Activated naive CD4-positive, alpha-beta T cell treated with anti-CD3 and anti-CD28 coated beads, Interleukin-2, amount 50 U/mL, for 24 hours (primary cell): ENCODE data around the gene ZC3H18.

Experiments
- H3K27ac Mint-ChIP-seq: one replicate; pipeline ENCODE4 v1.8.0; 2021; ENCODE audit warnings: mild to moderate bottlenecking, mixed read lengths
- H3K27me3 Mint-ChIP-seq: one replicate; pipeline ENCODE4 v1.8.0; 2021; ENCODE audit warnings: mixed read lengths
- H3K36me3 Mint-ChIP-seq: one replicate; pipeline ENCODE4 v1.8.0; 2021; ENCODE audit warnings: mixed read lengths
- H3K4me1 Mint-ChIP-seq: one replicate; pipeline ENCODE4 v1.8.0; 2021; ENCODE audit warnings: mixed read lengths
- H3K4me3 Mint-ChIP-seq: one replicate; pipeline ENCODE4 v1.8.0; 2021; ENCODE audit warnings: mild to moderate bottlenecking, mixed read lengths
- H3K9me3 Mint-ChIP-seq: one replicate; pipeline ENCODE4 v1.8.0; 2021; ENCODE audit warnings: mixed read lengths

The ZC3H18 gene

GRCh38 chr16:88638323-88639230 lies 68.4 kb downstream of the ZC3H18 start, which contains the start of gene IL17C:
TSS of gene IL17C (plus strand) at chr16:88638572. CDS start at chr16:88638642, 70 bp downstream.
- H3K27ac Mint-ChIP-seq: no peak within 1 kb of the TSS

GRCh38 chr16:88639231-88640038 lies 69.2 kb downstream of the ZC3H18 start:
- Mint-ChIP-seq H3K4me1 (peaks cover 38% of the 10 kb centered on the region), H3K36me3 (peaks cover 2% of the 10 kb centered on the region), H3K9me3 (no peaks in the 10 kb centered on the region)

More at GRCh38 chr16:88638323-88639230, 68.4 kb downstream of the ZC3H18 start, which contains the start of gene IL17C:
- Mint-ChIP-seq H3K9me3 (no peaks in the 10 kb centered on the region), H3K4me1 (peaks cover 38% of the 10 kb centered on the region), H3K27me3 (peaks cover 3% of the 10 kb centered on the region), H3K4me3 (no peak within 1 kb of the TSS), H3K36me3 (no peaks in the 10 kb centered on the region)

GRCh38 chr16:88640039-88640495 lies 69.9 kb downstream of the ZC3H18 start:
- Mint-ChIP-seq H3K9me3 (no peaks in the 10 kb centered on the region), H3K27ac (peak overlapping the region; percentile 36), H3K4me1 (peaks cover 39% of the 10 kb centered on the region), H3K27me3 (peaks cover 3% of the 10 kb centered on the region), H3K36me3 (peaks cover 2% of the 10 kb centered on the region), H3K4me3 (no peak overlapping the region)

More at GRCh38 chr16:88639231-88640038, 69.2 kb downstream of the ZC3H18 start:
- Mint-ChIP-seq H3K27ac (no peak overlapping the region), H3K4me3 (no peak overlapping the region), H3K27me3 (peaks cover 3% of the 10 kb centered on the region)

- Mint-ChIP-seq H3K36me3 (peaks cover 2% of the 10 kb centered on the region), H3K27ac (peak overlapping the region; percentile 36), H3K9me3 (no peaks in the 10 kb centered on the region), H3K4me1 (peaks cover 38% of the 10 kb centered on the region), H3K27me3 (peaks cover 3% of the 10 kb centered on the region), H3K4me3 (no peak overlapping the region)
These were observed 70.5 kb downstream of the ZC3H18 start for GRCh38 chr16:88640498-88641247.

- Mint-ChIP-seq H3K4me1 (peaks cover 21% of the 10 kb centered on the region), H3K27me3 (peaks cover 1% of the 10 kb centered on the region), H3K4me3 (no peak overlapping the region)
These were observed 72.9 kb downstream of the ZC3H18 start for GRCh38 chr16:88642881-88643643.

GRCh38 chr16:88643644-88643932 lies 73.4 kb downstream of the ZC3H18 start:
- Mint-ChIP-seq H3K4me3 (no peak overlapping the region), H3K36me3 (peaks cover 2% of the 10 kb centered on the region), H3K27me3 (peaks cover 1% of the 10 kb centered on the region), H3K27ac (no peak overlapping the region), H3K9me3 (no peaks in the 10 kb centered on the region), H3K4me1 (peaks cover 17% of the 10 kb centered on the region)

More at GRCh38 chr16:88642881-88643643, 72.9 kb downstream of the ZC3H18 start:
- peaks cover 2% of the 10 kb centered on the region for H3K36me3 Mint-ChIP-seq
- H3K9me3 Mint-ChIP-seq: no peaks in the 10 kb centered on the region
- H3K27ac Mint-ChIP-seq: no peak overlapping the region

GRCh38 chr16:88645455-88645854 lies 75.3 kb downstream of the ZC3H18 start:
- Mint-ChIP-seq H3K27ac (peak overlapping the region; percentile 55), H3K36me3 (peaks cover 2% of the 10 kb centered on the region), H3K4me3 (no peak overlapping the region), H3K27me3 (no peaks in the 10 kb centered on the region), H3K4me1 (peaks cover 16% of the 10 kb centered on the region), H3K9me3 (no peaks in the 10 kb centered on the region)

GRCh38 chr16:88645941-88646340 lies 75.7 kb downstream of the ZC3H18 start:
- H3K4me3 Mint-ChIP-seq: no peak overlapping the region
- no peaks in the 10 kb centered on the region for H3K27me3 Mint-ChIP-seq
- no peaks in the 10 kb centered on the region for H3K9me3 Mint-ChIP-seq
- H3K27ac Mint-ChIP-seq: no peak overlapping the region
- peaks cover 2% of the 10 kb centered on the region for H3K36me3 Mint-ChIP-seq
- H3K4me1 Mint-ChIP-seq: peaks cover 13% of the 10 kb centered on the region

GRCh38 chr16:88646345-88647034 lies 76.3 kb downstream of the ZC3H18 start:
- no peak overlapping the region for H3K27ac Mint-ChIP-seq
- H3K27me3 Mint-ChIP-seq: no peaks in the 10 kb centered on the region
- H3K4me1 Mint-ChIP-seq: peaks cover 18% of the 10 kb centered on the region
- peaks cover 2% of the 10 kb centered on the region for H3K36me3 Mint-ChIP-seq
- no peak overlapping the region for H3K4me3 Mint-ChIP-seq
- no peaks in the 10 kb centered on the region for H3K9me3 Mint-ChIP-seq

- Mint-ChIP-seq H3K27me3 (no peaks in the 10 kb centered on the region), H3K9me3 (no peaks in the 10 kb centered on the region), H3K4me3 (no peak overlapping the region), H3K36me3 (peaks cover 2% of the 10 kb centered on the region), H3K4me1 (peaks cover 19% of the 10 kb centered on the region), H3K27ac (no peak overlapping the region)
These were observed 77.2 kb downstream of the ZC3H18 start for GRCh38 chr16:88647178-88648070.

- no peaks in the 10 kb centered on the region for H3K36me3 Mint-ChIP-seq
- H3K27me3 Mint-ChIP-seq: no peaks in the 10 kb centered on the region
- peak overlapping the region; percentile 83 for H3K27ac Mint-ChIP-seq
- peaks cover 19% of the 10 kb centered on the region for H3K4me1 Mint-ChIP-seq
- peak overlapping the region; percentile 80 for H3K4me3 Mint-ChIP-seq
- no peaks in the 10 kb centered on the region for H3K9me3 Mint-ChIP-seq
These were observed 79.2 kb downstream of the ZC3H18 start for GRCh38 chr16:88649195-88649923.

GRCh38 chr16:88649924-88650748 lies 79.9 kb downstream of the ZC3H18 start:
- peak overlapping the region; percentile 88 for H3K4me3 Mint-ChIP-seq
- no peaks in the 10 kb centered on the region for H3K27me3 Mint-ChIP-seq
- no peaks in the 10 kb centered on the region for H3K9me3 Mint-ChIP-seq
- peaks cover 2% of the 10 kb centered on the region for H3K36me3 Mint-ChIP-seq
- H3K4me1 Mint-ChIP-seq: peaks cover 17% of the 10 kb centered on the region
- peak overlapping the region; percentile 68 for H3K27ac Mint-ChIP-seq
